MM.1S (cell line): ENCODE data around the gene ELMO1.

ENCODE experiments used
- EZH2 ChIP-seq: fragments of 300-600 bp; sonication (generic); optimal IDR thresholded peaks from 2 replicates; pipeline ENCODE3; 2017; ENCODE audit warnings: low read depth, mild to moderate bottlenecking, antibody characterized with exemption, low read length, mixed read lengths
- TF ChIP-seq, protein P1 (sequence below): fragments of 300-600 bp; sonication (generic); IDR thresholded peaks from 2 replicates; pipeline ENCODE4 v1.5.1; 2016; ENCODE audit warnings: antibody characterized with exemption, low read length, mixed read lengths

DNA sequence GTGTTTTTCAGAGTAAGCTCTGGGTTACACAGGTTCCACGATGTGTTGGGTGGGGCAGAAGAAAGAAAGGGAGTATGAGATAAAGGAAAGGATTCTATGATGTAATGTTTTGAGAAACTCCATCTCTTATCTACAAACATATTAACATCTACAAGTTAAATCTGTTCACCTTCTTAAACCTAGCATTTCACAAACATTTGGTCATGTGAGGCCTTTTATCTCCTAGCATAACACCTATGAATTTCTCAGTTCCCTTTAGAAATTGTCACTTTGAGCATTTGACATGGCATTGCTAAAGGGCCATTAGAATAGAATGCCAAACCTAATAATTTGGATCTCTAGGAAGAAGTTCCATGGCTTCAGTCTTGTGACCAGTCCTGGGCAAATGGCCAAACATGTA, 507.3 kb downstream of the ELMO1 start:
- TF ChIP-seq, protein P1, sequence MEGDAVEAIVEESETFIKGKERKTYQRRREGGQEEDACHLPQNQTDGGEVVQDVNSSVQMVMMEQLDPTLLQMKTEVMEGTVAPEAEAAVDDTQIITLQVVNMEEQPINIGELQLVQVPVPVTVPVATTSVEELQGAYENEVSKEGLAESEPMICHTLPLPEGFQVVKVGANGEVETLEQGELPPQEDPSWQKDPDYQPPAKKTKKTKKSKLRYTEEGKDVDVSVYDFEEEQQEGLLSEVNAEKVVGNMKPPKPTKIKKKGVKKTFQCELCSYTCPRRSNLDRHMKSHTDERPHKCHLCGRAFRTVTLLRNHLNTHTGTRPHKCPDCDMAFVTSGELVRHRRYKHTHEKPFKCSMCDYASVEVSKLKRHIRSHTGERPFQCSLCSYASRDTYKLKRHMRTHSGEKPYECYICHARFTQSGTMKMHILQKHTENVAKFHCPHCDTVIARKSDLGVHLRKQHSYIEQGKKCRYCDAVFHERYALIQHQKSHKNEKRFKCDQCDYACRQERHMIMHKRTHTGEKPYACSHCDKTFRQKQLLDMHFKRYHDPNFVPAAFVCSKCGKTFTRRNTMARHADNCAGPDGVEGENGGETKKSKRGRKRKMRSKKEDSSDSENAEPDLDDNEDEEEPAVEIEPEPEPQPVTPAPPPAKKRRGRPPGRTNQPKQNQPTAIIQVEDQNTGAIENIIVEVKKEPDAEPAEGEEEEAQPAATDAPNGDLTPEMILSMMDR: no peak
- TF ChIP-seq EZH2: no peak
